ENCODE data around the gene GOLGA7B.

- TF ChIP-seq POLR2AphosphoS5 (IDR thresholded peaks at IDR 0.05; ENCODE audit: low read depth, low read length) (no peak), CTCF (IDR thresholded peaks at IDR 0.05) (no peak), EZH2phosphoT487 (IDR thresholded peaks at IDR 0.05; ENCODE audit: borderline replicate concordance, low read depth) (no peak), PBX3 (IDR thresholded peaks at IDR 0.05) (no peak), SMC3 (IDR thresholded peaks at IDR 0.05; ENCODE audit: low read depth, low read length) (no peak), YY1 (IDR thresholded peaks at IDR 0.05; ENCODE audit: low read depth) (no peak), CHD2 (IDR thresholded peaks at IDR 0.05; ENCODE audit: low read length, partially characterized antibody) (no peak), USF2 (IDR thresholded peaks at IDR 0.05; ENCODE audit: borderline replicate concordance, low read depth, low read length) (no peak)
These were observed 48.8 kb downstream of the GOLGA7B start for GRCh38 chr10:97898429-97898828.

Measured in SK-N-SH (cell line).